Osteocyte (in vitro differentiated cells): ENCODE measurements around the gene KLF17. TPM values are rescaled to one million over a fixed set of nuclear protein-coding genes. Genes with fewer than 3 reads are reported as not detected.

Source experiments
- DNase-seq: peaks from one replicate; pipeline ENCODE4 v3.0.0; 2021; ENCODE audit warnings: mixed read lengths; ENCODE audit not compliant: unreplicated experiment; ENCODE audit errors: extremely low spot score
- H3K27ac Mint-ChIP-seq: one replicate; pipeline ENCODE4 v1.8.0; 2021; ENCODE audit warnings: mild to moderate bottlenecking, mixed read lengths; ENCODE audit not compliant: unreplicated experiment
- H3K27me3 Mint-ChIP-seq: one replicate; pipeline ENCODE4 v1.8.0; 2021; ENCODE audit warnings: mixed read lengths; ENCODE audit not compliant: unreplicated experiment
- H3K36me3 Mint-ChIP-seq: one replicate; pipeline ENCODE4 v1.8.0; 2021; ENCODE audit warnings: mixed read lengths; ENCODE audit not compliant: unreplicated experiment
- H3K4me1 Mint-ChIP-seq: one replicate; pipeline ENCODE4 v1.8.0; 2021; ENCODE audit warnings: mixed read lengths; ENCODE audit not compliant: unreplicated experiment
- H3K4me3 Mint-ChIP-seq: one replicate; pipeline ENCODE4 v1.8.0; 2021; ENCODE audit warnings: mild to moderate bottlenecking, moderate library complexity, mixed read lengths; ENCODE audit not compliant: unreplicated experiment
- H3K9me3 Mint-ChIP-seq: one replicate; pipeline ENCODE4 v1.8.0; 2021; ENCODE audit warnings: mixed read lengths; ENCODE audit not compliant: unreplicated experiment
- total RNA-seq: library from RNA; stranded (reverse); gene quantifications from 2 replicates; pipeline ENCODE4 v1.2.1, GENCODE V29; 2021
- TF ChIP-seq, protein P1 (sequence below): fragments of 200-600 bp; sonication (generic); IDR thresholded peaks from 2 replicates; pipeline ENCODE4 v1.5.0; 2021; ENCODE audit warnings: antibody characterized with exemption, mild to moderate bottlenecking, moderate library complexity

The KLF17 gene
- total RNA-seq, 1 donor from 2014 or later = not detected

DNA sequence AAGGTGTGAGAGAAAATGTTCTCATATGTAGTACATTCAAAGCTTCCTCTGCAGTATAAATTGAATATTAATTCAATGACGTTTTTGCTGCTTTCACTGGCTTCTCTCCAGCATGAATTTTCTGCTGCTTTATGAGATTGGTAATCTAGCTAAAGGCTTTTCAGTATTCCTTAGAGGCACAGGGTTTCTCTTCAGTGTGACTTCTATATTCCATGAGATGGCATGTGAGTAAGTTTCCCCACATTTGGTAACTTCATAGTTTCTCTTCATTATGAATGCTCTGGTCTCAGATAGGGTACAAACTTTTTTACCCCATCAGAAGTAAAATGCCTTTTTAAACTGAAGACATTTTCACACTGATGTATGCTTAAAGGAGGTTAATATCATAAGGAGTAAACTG is 33.2 kb downstream of the KLF17 start:
- DNase-seq = no peak
- Mint-ChIP-seq H3K9me3 (no peaks in the 10 kb centered on the region), H3K4me3 (no peak overlapping the region), H3K27ac (no peak overlapping the region), H3K36me3 (no peaks in the 10 kb centered on the region), H3K4me1 (peaks cover 10% of the 10 kb centered on the region), H3K27me3 (peaks cover 28% of the 10 kb centered on the region)
- TF ChIP-seq, protein P1, sequence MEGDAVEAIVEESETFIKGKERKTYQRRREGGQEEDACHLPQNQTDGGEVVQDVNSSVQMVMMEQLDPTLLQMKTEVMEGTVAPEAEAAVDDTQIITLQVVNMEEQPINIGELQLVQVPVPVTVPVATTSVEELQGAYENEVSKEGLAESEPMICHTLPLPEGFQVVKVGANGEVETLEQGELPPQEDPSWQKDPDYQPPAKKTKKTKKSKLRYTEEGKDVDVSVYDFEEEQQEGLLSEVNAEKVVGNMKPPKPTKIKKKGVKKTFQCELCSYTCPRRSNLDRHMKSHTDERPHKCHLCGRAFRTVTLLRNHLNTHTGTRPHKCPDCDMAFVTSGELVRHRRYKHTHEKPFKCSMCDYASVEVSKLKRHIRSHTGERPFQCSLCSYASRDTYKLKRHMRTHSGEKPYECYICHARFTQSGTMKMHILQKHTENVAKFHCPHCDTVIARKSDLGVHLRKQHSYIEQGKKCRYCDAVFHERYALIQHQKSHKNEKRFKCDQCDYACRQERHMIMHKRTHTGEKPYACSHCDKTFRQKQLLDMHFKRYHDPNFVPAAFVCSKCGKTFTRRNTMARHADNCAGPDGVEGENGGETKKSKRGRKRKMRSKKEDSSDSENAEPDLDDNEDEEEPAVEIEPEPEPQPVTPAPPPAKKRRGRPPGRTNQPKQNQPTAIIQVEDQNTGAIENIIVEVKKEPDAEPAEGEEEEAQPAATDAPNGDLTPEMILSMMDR = no peak

DNA sequence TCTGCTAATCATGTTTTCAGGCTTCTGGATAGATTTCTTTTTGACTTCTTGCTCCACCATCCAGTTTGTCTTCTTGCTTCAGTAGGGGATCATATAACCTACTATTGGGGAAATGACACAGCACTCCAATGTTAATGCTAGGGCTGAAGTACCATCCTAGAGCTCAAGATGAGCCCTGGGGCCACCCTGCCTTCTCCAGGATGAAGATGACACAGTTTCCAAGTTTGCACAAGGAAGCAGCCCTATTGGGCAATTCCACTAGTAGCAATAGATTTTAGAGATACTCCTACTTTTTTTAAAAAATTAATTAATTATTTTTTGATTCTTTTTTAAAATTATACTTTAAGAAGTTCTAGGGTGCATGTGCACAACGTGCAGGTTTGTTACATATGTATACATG is 34.1 kb downstream of the KLF17 start:
- H3K36me3 Mint-ChIP-seq = no peaks in the 10 kb centered on the region
- no peak overlapping the region for H3K27ac Mint-ChIP-seq
- no peak overlapping the region for H3K4me3 Mint-ChIP-seq

DNA sequence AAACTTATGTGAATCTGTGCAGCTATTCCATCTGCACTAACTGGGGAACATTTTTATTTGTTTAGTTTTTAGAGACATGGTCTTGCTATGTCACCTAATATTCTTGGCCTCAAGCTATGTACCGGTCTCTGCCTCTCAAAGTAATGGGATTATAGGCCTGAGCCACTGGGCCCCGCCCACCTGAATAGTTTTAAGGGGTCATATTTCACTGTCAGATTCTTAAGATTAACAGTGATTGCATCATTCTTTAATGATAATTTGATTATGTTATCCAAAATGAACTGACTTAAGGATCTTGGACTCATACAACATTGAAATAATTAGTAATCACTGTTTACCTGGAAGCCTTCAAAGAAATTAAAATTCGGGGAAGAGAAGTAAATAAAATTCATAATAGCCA is 35.4 kb downstream of the KLF17 start:
- Mint-ChIP-seq H3K27ac (peak overlapping the region; percentile 39), H3K27me3 (peaks cover 31% of the 10 kb centered on the region), H3K36me3 (no peaks in the 10 kb centered on the region), H3K4me1 (peaks cover 10% of the 10 kb centered on the region), H3K9me3 (no peaks in the 10 kb centered on the region), H3K4me3 (no peak overlapping the region)
- peak; percentile 53 for DNase-seq
- TF ChIP-seq, protein P1 = no peak

More for the DNA sequence above, 34.1 kb downstream of the KLF17 start:
- DNase-seq = no peak
- Mint-ChIP-seq H3K4me1 (peaks cover 10% of the 10 kb centered on the region), H3K27me3 (peaks cover 28% of the 10 kb centered on the region), H3K9me3 (no peaks in the 10 kb centered on the region)
- TF ChIP-seq, protein P1 = no peak

DNA sequence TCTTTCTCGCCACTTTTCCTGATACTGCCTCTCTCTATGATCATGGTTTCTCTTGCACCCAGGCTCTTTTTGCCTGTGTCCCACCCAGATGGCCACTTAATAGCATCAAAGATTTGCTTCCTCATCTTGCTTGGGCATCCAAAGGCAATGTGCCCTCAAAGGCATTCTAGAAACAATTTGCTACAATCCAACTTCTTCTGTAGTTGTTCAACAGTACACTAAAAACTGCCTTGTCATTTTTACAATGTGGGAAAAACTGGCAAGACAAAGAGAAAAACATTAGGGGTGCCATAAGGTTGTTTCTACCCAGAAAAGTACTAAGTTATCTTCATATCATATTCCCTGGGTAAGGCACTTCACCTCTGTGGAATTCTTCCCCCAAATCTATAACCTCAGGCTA is 39.3 kb downstream of the KLF17 start:
- DNase-seq = no peak
- Mint-ChIP-seq H3K36me3 (no peaks in the 10 kb centered on the region), H3K9me3 (no peaks in the 10 kb centered on the region), H3K27ac (no peak overlapping the region), H3K27me3 (peaks cover 14% of the 10 kb centered on the region), H3K4me1 (peaks cover 10% of the 10 kb centered on the region), H3K4me3 (no peak overlapping the region)
- TF ChIP-seq, protein P1 = no peak

DNA sequence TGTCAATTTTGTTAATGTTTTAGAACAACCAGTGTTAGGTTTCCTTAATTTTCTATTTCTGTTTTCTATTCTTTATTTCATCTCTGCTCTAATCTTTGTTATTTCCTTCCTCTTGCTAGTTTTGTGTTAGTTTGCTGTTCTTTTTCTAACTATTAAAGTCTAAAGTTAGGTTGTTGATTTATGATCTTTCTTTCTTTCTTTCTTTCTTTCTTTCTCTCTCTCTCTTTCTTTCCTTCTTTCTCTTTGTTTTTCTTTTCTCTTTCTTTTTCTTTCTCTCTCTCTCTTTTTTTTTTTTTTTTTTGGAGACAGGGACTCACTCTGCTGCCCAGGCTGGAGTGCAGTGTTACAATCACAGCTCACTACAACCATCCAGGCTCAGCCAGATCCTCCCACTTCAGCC is 40.2 kb downstream of the KLF17 start:
- Mint-ChIP-seq H3K4me3 (no peak overlapping the region), H3K4me1 (peaks cover 4% of the 10 kb centered on the region), H3K9me3 (no peaks in the 10 kb centered on the region), H3K27me3 (peaks cover 21% of the 10 kb centered on the region), H3K36me3 (no peaks in the 10 kb centered on the region), H3K27ac (no peak overlapping the region)
- TF ChIP-seq, protein P1 = no peak
- DNase-seq = no peak
